Rectal smooth muscle tissue (tissue), 1 donor: ENCODE data around the gene PEX11B.

Source experiments
- H3K27ac ChIP-seq: one replicate; pipeline ENCODE4 v1.7.0; 2013; ENCODE audit warnings: low read depth, low read length, inconsistent platforms
- H3K27me3 ChIP-seq: one replicate; pipeline ENCODE4 v1.7.0; 2013; ENCODE audit warnings: low read length; ENCODE audit not compliant: control insufficient read depth, insufficient read depth
- H3K36me3 ChIP-seq: one replicate; pipeline ENCODE4 v1.7.0; 2013; ENCODE audit warnings: low read length; ENCODE audit not compliant: control insufficient read depth, insufficient read depth
- H3K4me1 ChIP-seq: one replicate; pipeline ENCODE4 v1.7.0; 2013; ENCODE audit warnings: low read length; ENCODE audit not compliant: control insufficient read depth, insufficient read depth
- H3K4me3 ChIP-seq: one replicate; pipeline ENCODE4 v1.7.0; 2013; ENCODE audit warnings: low read length
- H3K9ac ChIP-seq: one replicate; pipeline ENCODE4 v1.7.0; 2013; ENCODE audit warnings: low read length

Gene PEX11B

DNA sequence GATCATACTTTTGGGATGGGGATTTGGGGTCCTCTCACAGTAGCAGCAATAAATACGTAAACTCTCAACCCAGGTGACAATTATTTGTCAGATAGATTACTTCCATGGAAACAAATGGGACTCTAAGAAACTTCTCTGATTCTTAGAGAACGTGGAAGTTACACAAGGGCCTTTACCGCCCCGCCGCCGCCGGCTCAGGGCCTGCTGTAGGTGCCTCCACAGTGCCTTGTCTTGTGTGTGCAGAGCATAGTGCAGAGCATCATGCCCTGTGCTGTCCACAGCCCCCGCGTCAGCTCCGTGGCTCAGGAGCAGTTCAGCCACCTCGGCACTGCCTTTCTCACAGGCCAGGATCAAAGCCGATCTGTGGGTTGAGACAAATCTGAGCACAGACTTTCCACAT lies 43.9 kb downstream of the PEX11B start:
- no peak overlapping the region for H3K27ac ChIP-seq
- no peak overlapping the region for H3K4me3 ChIP-seq
- H3K4me1 ChIP-seq, result peaks cover 4% of the 10 kb centered on the region
- H3K9ac ChIP-seq, result no peak overlapping the region
- no peaks in the 10 kb centered on the region for H3K36me3 ChIP-seq
- no peaks in the 10 kb centered on the region for H3K27me3 ChIP-seq

DNA sequence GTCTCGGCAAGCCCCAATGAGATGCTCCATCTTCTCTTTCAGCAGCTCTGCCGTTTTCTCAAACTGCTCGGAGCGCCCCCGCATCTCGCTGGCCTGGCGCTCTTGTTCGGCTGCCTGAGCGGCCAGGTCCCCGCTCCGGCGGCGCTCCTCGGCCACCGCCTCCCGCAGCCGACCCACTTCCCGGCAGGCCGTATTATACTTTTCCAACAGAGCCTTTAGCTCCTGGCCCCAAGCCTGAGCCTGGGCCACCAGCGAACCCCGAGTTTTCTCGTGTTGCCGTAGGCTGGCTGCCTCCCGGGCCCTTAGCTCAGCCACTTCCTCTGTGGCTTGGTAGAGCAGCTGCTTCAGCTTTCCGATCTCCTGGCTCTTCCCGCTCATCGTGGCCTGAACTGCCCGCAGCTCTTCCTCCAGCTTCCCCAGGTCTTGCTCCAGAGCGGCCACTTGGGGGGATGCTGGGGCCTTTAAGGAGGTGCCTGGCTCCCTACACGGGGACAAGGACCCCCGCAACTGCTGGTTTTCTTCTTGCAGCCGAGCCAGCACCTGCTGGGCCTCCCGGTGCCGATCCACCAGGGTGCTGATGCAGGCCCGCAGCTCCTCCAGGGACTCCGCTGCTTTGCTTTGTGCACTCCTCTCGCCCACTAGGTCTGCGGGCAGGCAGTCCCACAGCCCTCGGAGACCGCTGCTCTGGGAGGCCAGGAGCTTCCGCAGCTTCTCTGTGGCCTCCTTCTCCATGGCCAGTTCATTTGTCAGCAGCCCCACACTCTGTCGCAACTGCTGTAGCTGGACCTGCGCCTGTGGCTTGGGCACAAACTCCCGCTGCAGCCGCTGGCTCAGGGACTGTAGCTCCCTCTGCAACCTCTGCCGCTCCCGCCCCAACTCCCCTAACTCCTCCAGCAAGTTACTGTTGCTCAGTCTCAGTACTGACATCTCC lies 46.3 kb downstream of the PEX11B start:
- Histone ChIP-seq H3K27ac (peak overlapping the region; percentile 83), H3K4me1 (peaks cover 4% of the 10 kb centered on the region), H3K27me3 (no peaks in the 10 kb centered on the region), H3K4me3 (peak overlapping the region; percentile 51), H3K9ac (peak overlapping the region; percentile 1), H3K36me3 (no peaks in the 10 kb centered on the region)

DNA sequence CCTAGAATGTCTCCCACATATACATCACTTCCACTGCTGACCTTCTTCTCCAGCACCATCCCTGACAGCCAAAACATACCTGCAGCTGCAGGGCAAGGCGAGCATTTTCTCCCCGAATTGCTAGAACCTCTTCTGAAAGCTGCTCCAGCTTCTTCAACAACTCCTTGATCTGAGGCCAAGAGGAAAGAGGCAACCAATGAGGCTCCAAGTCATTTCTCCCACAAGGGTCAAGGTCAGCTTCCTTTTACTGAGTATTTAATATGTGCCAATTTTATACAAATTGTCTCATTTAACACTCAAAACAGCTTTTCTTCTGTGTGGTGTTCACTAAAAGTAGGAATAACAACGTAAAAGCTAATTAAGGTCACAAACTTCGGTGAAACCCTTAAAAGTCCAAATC lies 50.3 kb downstream of the PEX11B start:
- H3K4me1 ChIP-seq, result peaks cover 4% of the 10 kb centered on the region
- H3K27me3 ChIP-seq, result no peaks in the 10 kb centered on the region
- H3K4me3 ChIP-seq, result no peak overlapping the region
- H3K27ac ChIP-seq, result no peak overlapping the region
- no peaks in the 10 kb centered on the region for H3K36me3 ChIP-seq
- H3K9ac ChIP-seq, result no peak overlapping the region

DNA sequence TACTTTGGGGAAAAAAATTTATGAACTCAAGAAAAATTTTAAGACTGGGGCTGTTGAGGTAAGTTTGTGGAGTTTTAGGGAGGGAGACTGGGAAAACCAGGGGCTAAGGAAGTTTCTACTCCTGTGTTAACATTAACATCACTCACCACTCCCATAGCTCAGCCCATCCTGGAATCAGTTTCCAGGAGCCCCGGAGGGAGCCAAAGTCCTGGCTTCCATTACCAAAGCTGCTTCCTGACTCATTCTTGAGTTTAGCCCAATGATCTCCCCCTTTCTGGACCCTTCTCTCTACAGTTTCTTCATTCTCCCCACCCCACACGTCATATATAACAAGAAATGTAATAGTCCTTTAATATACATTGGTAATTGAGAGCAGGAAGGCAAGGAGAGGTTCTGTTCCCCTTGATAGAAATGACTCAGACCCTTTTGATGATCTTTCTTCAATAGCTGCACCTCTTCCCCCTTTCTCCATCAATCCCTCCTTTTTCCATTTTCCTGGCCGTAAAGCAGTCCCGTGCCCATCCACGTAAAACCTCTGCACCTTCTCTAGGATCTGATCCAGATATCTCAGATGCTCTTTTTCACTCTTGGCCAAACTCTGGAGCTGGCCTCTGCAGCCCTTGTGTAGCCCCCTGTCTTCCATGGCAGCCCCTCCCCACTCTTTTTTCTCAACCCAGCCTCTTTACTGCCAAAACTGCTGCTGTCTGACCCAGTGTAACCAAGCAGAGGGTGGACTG lies 55.1 kb downstream of the PEX11B start:
- H3K9ac ChIP-seq, result no peak overlapping the region
- peaks cover 5% of the 10 kb centered on the region for H3K4me1 ChIP-seq
- no peak overlapping the region for H3K27ac ChIP-seq
- H3K27me3 ChIP-seq, result no peaks in the 10 kb centered on the region
- H3K4me3 ChIP-seq, result no peak overlapping the region
- H3K36me3 ChIP-seq, result no peaks in the 10 kb centered on the region
